Measurements from ENCODE around the gene LRP3. TPM values are rescaled to one million over a fixed set of nuclear protein-coding genes. Genes with fewer than 3 reads are reported as not detected.

Gene LRP3
- polyA plus RNA-seq, 1 donor from 2014 or later: 60.1 TPM

DNA sequence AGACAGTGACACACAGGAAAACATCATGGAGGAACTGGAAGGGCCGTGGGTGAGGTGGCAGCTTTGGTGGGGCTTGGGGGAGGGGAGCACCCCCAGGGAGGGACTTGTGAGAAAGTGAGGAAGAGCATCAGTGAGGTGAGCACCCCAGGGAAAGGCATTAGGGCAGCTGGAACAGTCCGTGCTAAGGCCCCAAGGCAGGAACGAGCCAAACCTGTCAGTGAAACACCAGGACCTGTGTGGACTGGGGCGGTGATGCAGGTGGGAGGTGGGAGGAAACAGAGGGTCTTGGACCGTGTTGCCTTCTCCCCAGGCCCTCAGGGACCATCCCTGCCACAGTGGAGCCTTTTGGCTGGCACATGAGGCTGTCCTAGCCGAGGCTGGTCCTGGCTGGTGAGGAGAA lies 48.8 kb downstream of the LRP3 start:
- H3K9me2 ChIP-seq (ENCODE audit: insufficient read depth, low read length): no peaks in the 10 kb centered on the region
- no peaks in the 10 kb centered on the region for H3K79me2 ChIP-seq (replicated peaks; ENCODE audit: insufficient read depth, low read length)
- no peak overlapping the region for H3K9ac ChIP-seq (ENCODE audit: low read length)
- H3K4me3 ChIP-seq (ENCODE audit: low read length): no peak overlapping the region
- TF ChIP-seq, protein P1, sequence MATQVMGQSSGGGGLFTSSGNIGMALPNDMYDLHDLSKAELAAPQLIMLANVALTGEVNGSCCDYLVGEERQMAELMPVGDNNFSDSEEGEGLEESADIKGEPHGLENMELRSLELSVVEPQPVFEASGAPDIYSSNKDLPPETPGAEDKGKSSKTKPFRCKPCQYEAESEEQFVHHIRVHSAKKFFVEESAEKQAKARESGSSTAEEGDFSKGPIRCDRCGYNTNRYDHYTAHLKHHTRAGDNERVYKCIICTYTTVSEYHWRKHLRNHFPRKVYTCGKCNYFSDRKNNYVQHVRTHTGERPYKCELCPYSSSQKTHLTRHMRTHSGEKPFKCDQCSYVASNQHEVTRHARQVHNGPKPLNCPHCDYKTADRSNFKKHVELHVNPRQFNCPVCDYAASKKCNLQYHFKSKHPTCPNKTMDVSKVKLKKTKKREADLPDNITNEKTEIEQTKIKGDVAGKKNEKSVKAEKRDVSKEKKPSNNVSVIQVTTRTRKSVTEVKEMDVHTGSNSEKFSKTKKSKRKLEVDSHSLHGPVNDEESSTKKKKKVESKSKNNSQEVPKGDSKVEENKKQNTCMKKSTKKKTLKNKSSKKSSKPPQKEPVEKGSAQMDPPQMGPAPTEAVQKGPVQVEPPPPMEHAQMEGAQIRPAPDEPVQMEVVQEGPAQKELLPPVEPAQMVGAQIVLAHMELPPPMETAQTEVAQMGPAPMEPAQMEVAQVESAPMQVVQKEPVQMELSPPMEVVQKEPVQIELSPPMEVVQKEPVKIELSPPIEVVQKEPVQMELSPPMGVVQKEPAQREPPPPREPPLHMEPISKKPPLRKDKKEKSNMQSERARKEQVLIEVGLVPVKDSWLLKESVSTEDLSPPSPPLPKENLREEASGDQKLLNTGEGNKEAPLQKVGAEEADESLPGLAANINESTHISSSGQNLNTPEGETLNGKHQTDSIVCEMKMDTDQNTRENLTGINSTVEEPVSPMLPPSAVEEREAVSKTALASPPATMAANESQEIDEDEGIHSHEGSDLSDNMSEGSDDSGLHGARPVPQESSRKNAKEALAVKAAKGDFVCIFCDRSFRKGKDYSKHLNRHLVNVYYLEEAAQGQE (IDR thresholded peaks at IDR 0.05; ENCODE audit: borderline replicate concordance): no peak
- TF ChIP-seq TAF1 (IDR thresholded peaks at IDR 0.05; ENCODE audit: low read depth) (no peak), POLR2AphosphoS5 (IDR thresholded peaks at IDR 0.05) (no peak), EZH2 (IDR thresholded peaks at IDR 0.05; ENCODE audit: borderline replicate concordance, insufficient read depth, low read length, poor library complexity, severe bottlenecking) (no peak), SMC3 (conservative IDR thresholded peaks at IDR 0.05; ENCODE audit: poor library complexity) (no peak), MXI1 (conservative IDR thresholded peaks at IDR 0.05; ENCODE audit: poor library complexity, severe bottlenecking) (no peak), RAD21 (conservative IDR thresholded peaks at IDR 0.05) (no peak), EP300 (conservative IDR thresholded peaks at IDR 0.05; ENCODE audit: poor library complexity, severe bottlenecking) (no peak)
- TF ChIP-seq, protein P2, sequence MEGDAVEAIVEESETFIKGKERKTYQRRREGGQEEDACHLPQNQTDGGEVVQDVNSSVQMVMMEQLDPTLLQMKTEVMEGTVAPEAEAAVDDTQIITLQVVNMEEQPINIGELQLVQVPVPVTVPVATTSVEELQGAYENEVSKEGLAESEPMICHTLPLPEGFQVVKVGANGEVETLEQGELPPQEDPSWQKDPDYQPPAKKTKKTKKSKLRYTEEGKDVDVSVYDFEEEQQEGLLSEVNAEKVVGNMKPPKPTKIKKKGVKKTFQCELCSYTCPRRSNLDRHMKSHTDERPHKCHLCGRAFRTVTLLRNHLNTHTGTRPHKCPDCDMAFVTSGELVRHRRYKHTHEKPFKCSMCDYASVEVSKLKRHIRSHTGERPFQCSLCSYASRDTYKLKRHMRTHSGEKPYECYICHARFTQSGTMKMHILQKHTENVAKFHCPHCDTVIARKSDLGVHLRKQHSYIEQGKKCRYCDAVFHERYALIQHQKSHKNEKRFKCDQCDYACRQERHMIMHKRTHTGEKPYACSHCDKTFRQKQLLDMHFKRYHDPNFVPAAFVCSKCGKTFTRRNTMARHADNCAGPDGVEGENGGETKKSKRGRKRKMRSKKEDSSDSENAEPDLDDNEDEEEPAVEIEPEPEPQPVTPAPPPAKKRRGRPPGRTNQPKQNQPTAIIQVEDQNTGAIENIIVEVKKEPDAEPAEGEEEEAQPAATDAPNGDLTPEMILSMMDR (IDR thresholded peaks at IDR 0.05; ENCODE audit: poor library complexity, severe bottlenecking): no peak
- H3K36me3 ChIP-seq (ENCODE audit: insufficient read depth, low read length): no peaks in the 10 kb centered on the region
- H2AFZ ChIP-seq (ENCODE audit: low read depth, low read length): no peak overlapping the region
- H4K20me1 ChIP-seq (ENCODE audit: insufficient read depth): no peaks in the 10 kb centered on the region
- no peaks in the 10 kb centered on the region for H3K9me3 ChIP-seq (ENCODE audit: low read length)
- H3K27me3 ChIP-seq (ENCODE audit: insufficient read depth, low read depth, low read length): no peaks in the 10 kb centered on the region
- no peaks in the 10 kb centered on the region for H3F3A ChIP-seq (ENCODE audit: insufficient read depth, low read length, poor library complexity, severe bottlenecking)
- H3K4me2 ChIP-seq (ENCODE audit: low read length): no peak overlapping the region
- H3K27ac ChIP-seq (ENCODE audit: low read length): no peak overlapping the region

DNA sequence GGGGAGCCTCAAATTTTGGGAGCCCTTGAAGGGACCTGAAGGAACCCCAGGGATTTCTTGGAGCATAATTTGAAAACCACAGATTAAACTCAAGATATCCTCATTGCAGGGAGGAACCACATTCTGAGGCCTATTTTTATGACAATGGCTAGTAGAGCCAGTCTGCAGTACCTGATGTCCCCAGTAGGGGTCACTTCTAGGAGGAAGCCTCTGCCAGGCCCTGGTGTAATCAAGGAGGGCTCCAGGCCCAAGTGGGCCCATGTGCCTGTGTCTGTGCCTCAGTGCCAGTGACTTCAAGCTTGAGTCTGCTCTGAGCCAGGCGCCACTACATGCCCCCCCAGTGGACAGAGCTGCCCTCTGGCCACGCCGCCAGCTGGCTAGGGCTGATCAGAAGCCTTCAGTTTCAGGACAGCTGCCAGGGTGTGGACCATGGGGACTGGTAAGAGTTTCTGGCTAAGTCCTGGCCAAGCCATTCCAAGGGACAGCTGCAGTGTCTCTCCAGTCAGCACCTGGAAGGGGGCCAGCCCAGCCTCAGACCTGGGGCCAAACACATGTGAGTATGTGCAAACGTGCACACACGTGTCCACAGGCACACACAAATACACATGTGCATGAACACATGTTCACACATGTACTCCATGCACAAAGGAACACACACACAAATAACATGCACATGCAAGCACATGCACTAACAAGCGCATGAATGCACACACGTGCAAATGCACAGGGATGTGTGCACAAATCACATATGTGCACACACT lies 52.0 kb downstream of the LRP3 start:
- no peaks in the 10 kb centered on the region for H4K20me1 ChIP-seq (ENCODE audit: insufficient read depth)
- no peaks in the 10 kb centered on the region for H3K27me3 ChIP-seq (ENCODE audit: insufficient read depth, low read depth, low read length)
- H3K27ac ChIP-seq (ENCODE audit: low read length): no peak overlapping the region
- no peak overlapping the region for H3K4me2 ChIP-seq (ENCODE audit: low read length)
- no peaks in the 10 kb centered on the region for H3K9me3 ChIP-seq (ENCODE audit: low read length)
- H3K9me2 ChIP-seq (ENCODE audit: insufficient read depth, low read length): no peaks in the 10 kb centered on the region
- no peak for TF ChIP-seq MXI1 (conservative IDR thresholded peaks at IDR 0.05; ENCODE audit: poor library complexity, severe bottlenecking)
- TF ChIP-seq TAF1 (IDR thresholded peaks at IDR 0.05; ENCODE audit: low read depth): no peak
- no peak for TF ChIP-seq EP300 (conservative IDR thresholded peaks at IDR 0.05; ENCODE audit: poor library complexity, severe bottlenecking)
- TF ChIP-seq, protein P2 (IDR thresholded peaks at IDR 0.05; ENCODE audit: poor library complexity, severe bottlenecking): no peak
- TF ChIP-seq, protein P1 (IDR thresholded peaks at IDR 0.05; ENCODE audit: borderline replicate concordance): no peak
- no peak for TF ChIP-seq POLR2AphosphoS5 (IDR thresholded peaks at IDR 0.05)
- no peak for TF ChIP-seq RAD21 (conservative IDR thresholded peaks at IDR 0.05)
- TF ChIP-seq EZH2 (IDR thresholded peaks at IDR 0.05; ENCODE audit: borderline replicate concordance, insufficient read depth, low read length, poor library complexity, severe bottlenecking): no peak
- TF ChIP-seq SMC3 (conservative IDR thresholded peaks at IDR 0.05; ENCODE audit: poor library complexity): no peak
- no peaks in the 10 kb centered on the region for H3K79me2 ChIP-seq (replicated peaks; ENCODE audit: insufficient read depth, low read length)
- no peaks in the 10 kb centered on the region for H3K36me3 ChIP-seq (ENCODE audit: insufficient read depth, low read length)
- no peak overlapping the region for H3K4me3 ChIP-seq (ENCODE audit: low read length)
- no peak overlapping the region for H3K9ac ChIP-seq (ENCODE audit: low read length)
- H3F3A ChIP-seq (ENCODE audit: insufficient read depth, low read length, poor library complexity, severe bottlenecking): no peaks in the 10 kb centered on the region
- H2AFZ ChIP-seq (ENCODE audit: low read depth, low read length): no peak overlapping the region

Data from neural cell (in vitro differentiated cells).